NCI-H128 (cell line): ENCODE data around the gene LYSMD4.

Experiments used
- DNase-seq: peaks from one replicate; lab custom pipeline; 2025; ENCODE audit not compliant: unreplicated experiment; lab: John Stamatoyannopoulos, UW

Gene LYSMD4

GRCh38 chr15:99706557-99707303, 26.5 kb downstream of the LYSMD4 start:
- no peak for DNase-seq

DNA sequence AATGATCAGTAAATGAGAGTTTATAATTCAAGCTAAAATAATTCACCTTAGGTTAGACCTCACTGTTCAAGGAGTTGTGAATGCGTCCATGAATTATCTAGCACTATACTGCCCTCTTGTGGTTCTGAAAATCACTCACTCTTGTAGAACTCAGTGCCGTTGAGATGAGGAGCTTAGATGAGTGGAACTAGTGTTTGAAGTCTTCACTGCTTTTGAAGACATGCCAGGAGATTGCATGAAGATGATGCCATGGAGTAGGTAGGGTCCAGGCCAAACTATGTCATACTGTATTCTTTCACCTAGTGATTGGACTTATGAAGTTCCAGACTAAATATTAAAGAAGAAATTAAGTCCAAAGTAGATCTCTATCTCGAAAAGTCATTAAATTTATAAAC, 28.8 kb downstream of the LYSMD4 start:
- DNase-seq: peak; percentile 29

- no peak for DNase-seq
Observed at GRCh38 chr15:99703603-99704443, 29.4 kb downstream of the LYSMD4 start.

DNA sequence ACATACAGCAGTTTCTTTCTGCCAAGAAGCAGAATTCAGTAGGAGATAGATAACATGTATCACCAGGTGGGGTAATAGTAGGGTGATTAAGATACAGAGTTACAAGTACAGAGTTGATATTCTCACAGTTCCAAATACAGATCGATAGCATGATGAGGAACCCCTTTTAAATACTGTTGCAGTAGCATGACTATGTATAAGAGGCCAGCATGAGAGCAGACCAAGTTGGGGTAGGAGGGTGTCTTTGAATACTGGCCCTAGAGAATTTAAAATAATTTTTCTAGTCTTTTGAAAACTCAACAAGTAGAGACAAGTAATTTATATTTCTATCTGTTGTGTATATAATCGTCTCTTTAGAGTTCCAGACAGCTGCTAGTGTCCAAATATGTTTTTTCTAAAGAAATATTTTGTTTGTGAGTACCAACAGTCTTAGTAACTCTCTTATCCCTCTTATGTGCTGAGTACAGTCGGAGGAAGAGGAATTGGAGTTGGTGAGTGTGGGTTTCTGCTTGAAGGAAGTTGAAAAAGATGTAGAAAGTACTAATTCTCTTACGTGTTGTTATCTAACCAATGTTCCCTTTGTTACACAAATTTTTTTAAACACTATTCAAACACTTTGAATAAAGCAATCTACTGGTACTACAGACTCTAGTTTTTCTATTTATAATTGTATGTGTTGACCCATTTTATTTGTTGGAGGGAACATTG, 30.2 kb downstream of the LYSMD4 start:
- DNase-seq: no peak

- DNase-seq: no peak
Observed at GRCh38 chr15:99696096-99696495, 37.1 kb downstream of the LYSMD4 start.

- no peak for DNase-seq
Observed at GRCh38 chr15:99692825-99693224, 40.4 kb downstream of the LYSMD4 start.

- no peak for DNase-seq
Observed at GRCh38 chr15:99686290-99686689, 46.9 kb downstream of the LYSMD4 start.

DNA sequence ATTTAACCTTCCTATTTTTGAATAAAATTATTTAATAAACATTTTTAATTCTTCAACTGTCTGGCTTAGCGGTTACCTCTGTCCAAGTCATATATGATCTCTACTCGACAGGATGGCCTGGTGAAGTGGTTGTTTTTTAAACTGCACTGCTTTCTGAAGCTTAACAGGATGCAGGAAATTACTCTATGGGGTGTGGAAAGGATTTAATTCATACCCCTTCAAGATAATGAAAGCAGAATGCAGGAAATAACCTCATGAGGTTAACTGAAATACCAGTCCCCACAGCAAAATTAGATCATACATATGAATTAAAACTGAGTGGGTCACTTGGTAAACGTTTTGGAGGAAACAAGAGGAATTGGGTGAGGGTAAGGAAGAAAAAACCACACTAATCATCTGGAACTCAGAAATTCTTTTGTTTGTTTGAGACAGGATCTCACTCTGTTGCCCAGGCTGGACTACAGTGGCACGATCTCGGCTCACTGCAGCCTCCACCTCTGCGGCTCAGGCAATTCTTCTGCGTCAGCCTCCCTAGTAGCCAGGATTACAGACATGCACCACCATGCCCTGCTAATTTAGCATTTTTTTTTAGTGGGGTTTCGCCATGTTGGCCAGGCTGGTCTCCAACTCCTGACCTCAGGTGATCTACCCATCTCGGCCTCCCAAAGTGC, 50.1 kb downstream of the LYSMD4 start:
- DNase-seq: no peak

- no peak for DNase-seq
Observed at GRCh38 chr15:99682455-99682854, 50.8 kb downstream of the LYSMD4 start.

GRCh38 chr15:99681990-99682389, 51.2 kb downstream of the LYSMD4 start:
- no peak for DNase-seq

DNA sequence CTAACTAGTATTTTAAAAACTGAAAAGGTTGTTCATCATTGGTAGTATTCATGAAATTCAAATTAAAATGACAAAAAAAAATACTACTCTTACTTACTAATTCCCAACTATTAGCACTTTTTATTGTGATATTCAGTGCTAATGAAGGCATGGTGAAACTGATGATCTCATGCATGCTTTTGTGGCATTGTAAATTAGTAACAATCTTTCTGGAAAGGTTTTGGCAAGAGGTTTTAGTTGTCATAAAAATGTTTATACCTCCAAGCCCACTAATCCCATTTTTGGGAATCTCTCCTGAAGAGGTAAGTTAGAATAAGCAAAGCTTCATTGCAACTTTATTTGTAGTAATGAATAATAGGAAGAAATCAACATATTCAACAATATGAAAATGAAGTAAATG, 53.0 kb downstream of the LYSMD4 start:
- no peak for DNase-seq

DNA sequence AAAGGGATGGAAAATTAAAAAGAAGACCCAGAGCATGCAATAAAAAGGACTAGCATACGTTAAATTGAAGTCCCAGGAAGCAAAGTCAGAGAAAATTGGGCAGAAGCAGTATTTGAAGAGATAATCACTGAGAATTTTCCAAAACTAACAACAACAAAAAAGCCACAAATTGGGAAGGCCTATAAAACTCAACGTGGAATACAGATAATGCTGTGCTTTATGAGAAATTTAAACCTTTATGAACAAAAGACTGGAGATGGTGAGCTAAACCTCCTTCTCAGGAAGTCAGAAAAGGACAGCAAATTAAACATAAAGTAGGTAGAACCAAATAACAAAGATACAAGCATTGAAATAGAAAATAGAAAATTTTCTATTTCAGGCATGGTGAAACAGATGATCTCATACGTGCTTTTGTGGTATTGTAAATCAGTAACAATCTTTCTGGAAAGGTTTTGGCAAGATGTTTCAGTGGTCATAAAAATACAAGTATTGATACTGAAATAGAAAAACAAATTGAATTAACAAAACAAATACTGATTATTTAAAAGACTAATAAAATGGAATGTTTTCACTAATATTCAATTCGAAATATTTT, 55.6 kb downstream of the LYSMD4 start:
- no peak for DNase-seq
